ENCODE data around the gene ZNF566.

ZNF566 gene

DNA sequence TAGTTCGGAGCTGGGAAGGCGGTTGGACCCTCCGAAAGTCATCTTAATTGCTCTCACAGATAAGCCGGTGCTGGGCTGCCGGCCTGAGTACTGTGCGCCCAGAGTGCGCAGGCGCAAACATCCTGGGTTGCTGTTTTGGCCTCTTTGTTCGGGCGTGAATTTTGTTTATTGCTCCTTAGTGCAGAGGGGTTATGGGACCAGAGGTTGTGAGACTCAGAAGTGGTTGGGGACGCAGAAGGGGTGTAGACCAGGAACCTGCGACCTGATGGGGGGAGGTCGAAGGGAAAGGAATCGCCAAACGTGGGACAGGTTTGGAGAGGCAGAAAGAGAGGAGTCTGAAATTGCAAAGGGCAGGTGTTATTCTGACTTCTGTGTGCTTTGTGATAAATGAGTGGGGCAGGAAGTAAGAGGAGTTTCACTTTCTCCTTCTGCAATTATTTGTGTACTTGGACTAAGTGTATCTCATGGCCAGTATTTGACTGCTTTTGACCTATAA, 607 bp upstream of the ZNF566 start:
- Histone ChIP-seq H3K27me3 (ENCODE audit: insufficient read depth, low read length, poor library complexity, severe bottlenecking) (no peaks in the 10 kb centered on the region), H3K9me3 (ENCODE audit: insufficient read depth, low read depth, low read length) (no peaks in the 10 kb centered on the region), H3K36me3 (ENCODE audit: insufficient read depth, low read length) (no peaks in the 10 kb centered on the region), H3K79me2 (ENCODE audit: insufficient read depth, low read length) (peaks cover 25% of the 10 kb centered on the region), H4K20me1 (ENCODE audit: insufficient read depth, low read length, poor library complexity, severe bottlenecking) (no peaks in the 10 kb centered on the region), H3K9me2 (replicated peaks; ENCODE audit: low read depth, low read length) (no peaks in the 10 kb centered on the region), H3K4me1 (ENCODE audit: insufficient read depth, low read length, poor library complexity, severe bottlenecking) (peaks cover 10% of the 10 kb centered on the region), H3K4me2 (ENCODE audit: low read depth, low read length, poor library complexity, severe bottlenecking) (peak overlapping the region; percentile 76), H2AFZ (ENCODE audit: low read length) (peak overlapping the region; percentile 97), H3F3A (ENCODE audit: low read depth) (no peaks in the 10 kb centered on the region), H3K9ac (ENCODE audit: low read depth, low read length, poor library complexity, severe bottlenecking) (peak overlapping the region; percentile 78), H3K4me3 (ENCODE audit: low read length, poor library complexity, severe bottlenecking) (peak overlapping the region; percentile 88)
- TF ChIP-seq EZH2phosphoT487 (IDR thresholded peaks at IDR 0.05; ENCODE audit: borderline replicate concordance): no peak
- TF ChIP-seq, protein P1, sequence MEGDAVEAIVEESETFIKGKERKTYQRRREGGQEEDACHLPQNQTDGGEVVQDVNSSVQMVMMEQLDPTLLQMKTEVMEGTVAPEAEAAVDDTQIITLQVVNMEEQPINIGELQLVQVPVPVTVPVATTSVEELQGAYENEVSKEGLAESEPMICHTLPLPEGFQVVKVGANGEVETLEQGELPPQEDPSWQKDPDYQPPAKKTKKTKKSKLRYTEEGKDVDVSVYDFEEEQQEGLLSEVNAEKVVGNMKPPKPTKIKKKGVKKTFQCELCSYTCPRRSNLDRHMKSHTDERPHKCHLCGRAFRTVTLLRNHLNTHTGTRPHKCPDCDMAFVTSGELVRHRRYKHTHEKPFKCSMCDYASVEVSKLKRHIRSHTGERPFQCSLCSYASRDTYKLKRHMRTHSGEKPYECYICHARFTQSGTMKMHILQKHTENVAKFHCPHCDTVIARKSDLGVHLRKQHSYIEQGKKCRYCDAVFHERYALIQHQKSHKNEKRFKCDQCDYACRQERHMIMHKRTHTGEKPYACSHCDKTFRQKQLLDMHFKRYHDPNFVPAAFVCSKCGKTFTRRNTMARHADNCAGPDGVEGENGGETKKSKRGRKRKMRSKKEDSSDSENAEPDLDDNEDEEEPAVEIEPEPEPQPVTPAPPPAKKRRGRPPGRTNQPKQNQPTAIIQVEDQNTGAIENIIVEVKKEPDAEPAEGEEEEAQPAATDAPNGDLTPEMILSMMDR (conservative IDR thresholded peaks at IDR 0.05; ENCODE audit: low read length): no peak

DNA sequence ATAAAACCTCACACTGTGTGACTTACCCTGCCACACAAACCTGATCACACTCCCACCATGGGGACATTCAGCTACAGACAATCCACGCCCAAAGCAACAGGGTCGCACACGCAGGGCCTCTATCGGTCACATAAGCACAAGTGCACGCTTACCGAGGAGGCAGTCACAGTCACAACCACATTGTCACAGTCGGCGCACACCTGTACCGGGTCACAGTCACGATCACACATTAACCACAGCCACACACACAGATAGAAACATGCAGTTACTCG, 579 bp downstream of the ZNF566 start:
- peak overlapping the region; percentile 78 for H3K9ac ChIP-seq (ENCODE audit: low read depth, low read length, poor library complexity, severe bottlenecking)
- H4K20me1 ChIP-seq (ENCODE audit: insufficient read depth, low read length, poor library complexity, severe bottlenecking): no peaks in the 10 kb centered on the region
- no peak for TF ChIP-seq EZH2phosphoT487 (IDR thresholded peaks at IDR 0.05; ENCODE audit: borderline replicate concordance)
- TF ChIP-seq, protein P1 (conservative IDR thresholded peaks at IDR 0.05; ENCODE audit: low read length): peak; percentile 40
- peak overlapping the region; percentile 88 for H3K4me3 ChIP-seq (ENCODE audit: low read length, poor library complexity, severe bottlenecking)
- no peaks in the 10 kb centered on the region for H3K9me2 ChIP-seq (replicated peaks; ENCODE audit: low read depth, low read length)
- H2AFZ ChIP-seq (ENCODE audit: low read length): peak overlapping the region; percentile 97
- no peaks in the 10 kb centered on the region for H3F3A ChIP-seq (ENCODE audit: low read depth)
- H3K36me3 ChIP-seq (ENCODE audit: insufficient read depth, low read length): no peaks in the 10 kb centered on the region
- no peaks in the 10 kb centered on the region for H3K9me3 ChIP-seq (ENCODE audit: insufficient read depth, low read depth, low read length)
- peaks cover 10% of the 10 kb centered on the region for H3K4me1 ChIP-seq (ENCODE audit: insufficient read depth, low read length, poor library complexity, severe bottlenecking)
- H3K27me3 ChIP-seq (ENCODE audit: insufficient read depth, low read length, poor library complexity, severe bottlenecking): no peaks in the 10 kb centered on the region
- H3K4me2 ChIP-seq (ENCODE audit: low read depth, low read length, poor library complexity, severe bottlenecking): peak overlapping the region; percentile 76
- H3K79me2 ChIP-seq (ENCODE audit: insufficient read depth, low read length): peaks cover 30% of the 10 kb centered on the region

DNA sequence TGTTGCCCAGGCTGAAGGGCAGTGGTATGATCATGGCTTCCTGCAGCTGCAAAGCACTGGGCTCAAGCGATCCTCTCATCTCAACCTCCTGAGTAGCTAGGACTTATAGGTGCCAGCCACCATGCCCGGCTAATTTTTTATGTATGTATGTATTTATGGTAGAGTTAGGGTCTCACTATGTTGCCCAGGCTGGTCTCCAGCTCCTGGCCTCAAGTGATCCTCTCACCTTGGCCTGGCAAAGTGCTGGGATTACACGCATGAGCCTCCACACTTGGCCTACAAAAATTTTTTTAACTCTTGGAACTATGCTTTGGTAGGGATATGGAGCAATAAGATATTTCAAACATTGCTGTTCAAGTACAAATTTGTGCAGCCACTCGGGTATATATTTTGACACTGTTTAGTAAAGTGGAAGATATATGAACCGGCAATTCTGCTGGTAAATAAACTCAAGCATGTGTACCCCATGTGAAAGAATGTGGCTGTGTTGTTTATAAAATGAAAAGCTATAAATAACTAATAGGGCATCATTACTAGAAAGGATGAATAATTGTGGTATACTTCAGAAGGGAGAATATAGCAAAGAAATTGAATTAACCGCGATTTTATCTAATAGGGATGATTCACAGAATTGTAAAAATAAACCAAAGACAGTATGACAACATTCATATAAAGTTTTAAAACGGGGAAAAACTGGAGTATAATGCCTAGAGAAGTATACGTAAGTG, 1.1 kb downstream of the ZNF566 start:
- peak overlapping the region; percentile 76 for H3K4me2 ChIP-seq (ENCODE audit: low read depth, low read length, poor library complexity, severe bottlenecking)

More for the DNA sequence above, 1.1 kb downstream of the ZNF566 start:
- peaks cover 10% of the 10 kb centered on the region for H3K4me1 ChIP-seq (ENCODE audit: insufficient read depth, low read length, poor library complexity, severe bottlenecking)
- H3K36me3 ChIP-seq (ENCODE audit: insufficient read depth, low read length): no peaks in the 10 kb centered on the region
- peaks cover 30% of the 10 kb centered on the region for H3K79me2 ChIP-seq (ENCODE audit: insufficient read depth, low read length)
- peak overlapping the region; percentile 88 for H3K4me3 ChIP-seq (ENCODE audit: low read length, poor library complexity, severe bottlenecking)
- no peaks in the 10 kb centered on the region for H3K27me3 ChIP-seq (ENCODE audit: insufficient read depth, low read length, poor library complexity, severe bottlenecking)
- no peaks in the 10 kb centered on the region for H3F3A ChIP-seq (ENCODE audit: low read depth)
- no peaks in the 10 kb centered on the region for H3K9me3 ChIP-seq (ENCODE audit: insufficient read depth, low read depth, low read length)
- TF ChIP-seq, protein P1 (conservative IDR thresholded peaks at IDR 0.05; ENCODE audit: low read length): no peak
- no peak for TF ChIP-seq EZH2phosphoT487 (IDR thresholded peaks at IDR 0.05; ENCODE audit: borderline replicate concordance)
- H4K20me1 ChIP-seq (ENCODE audit: insufficient read depth, low read length, poor library complexity, severe bottlenecking): no peaks in the 10 kb centered on the region
- peak overlapping the region; percentile 97 for H2AFZ ChIP-seq (ENCODE audit: low read length)
- no peaks in the 10 kb centered on the region for H3K9me2 ChIP-seq (replicated peaks; ENCODE audit: low read depth, low read length)
- H3K9ac ChIP-seq (ENCODE audit: low read depth, low read length, poor library complexity, severe bottlenecking): peak overlapping the region; percentile 78
